22Rv1 (cell line): ENCODE data around the gene DHRS3.

Experiments used
- ZFX ChIP-seq: fragments of 450-650 bp; IDR thresholded peaks from 2 replicates; pipeline ENCODE4 v1.6.1; 2017; ENCODE audit warnings: antibody characterized with exemption, borderline replicate concordance
- TF ChIP-seq, protein P1 (sequence below): fragments of 450-650 bp; IDR thresholded peaks from 2 replicates; pipeline ENCODE4 v1.5.1; 2017; ENCODE audit warnings: mild to moderate bottlenecking

DNA sequence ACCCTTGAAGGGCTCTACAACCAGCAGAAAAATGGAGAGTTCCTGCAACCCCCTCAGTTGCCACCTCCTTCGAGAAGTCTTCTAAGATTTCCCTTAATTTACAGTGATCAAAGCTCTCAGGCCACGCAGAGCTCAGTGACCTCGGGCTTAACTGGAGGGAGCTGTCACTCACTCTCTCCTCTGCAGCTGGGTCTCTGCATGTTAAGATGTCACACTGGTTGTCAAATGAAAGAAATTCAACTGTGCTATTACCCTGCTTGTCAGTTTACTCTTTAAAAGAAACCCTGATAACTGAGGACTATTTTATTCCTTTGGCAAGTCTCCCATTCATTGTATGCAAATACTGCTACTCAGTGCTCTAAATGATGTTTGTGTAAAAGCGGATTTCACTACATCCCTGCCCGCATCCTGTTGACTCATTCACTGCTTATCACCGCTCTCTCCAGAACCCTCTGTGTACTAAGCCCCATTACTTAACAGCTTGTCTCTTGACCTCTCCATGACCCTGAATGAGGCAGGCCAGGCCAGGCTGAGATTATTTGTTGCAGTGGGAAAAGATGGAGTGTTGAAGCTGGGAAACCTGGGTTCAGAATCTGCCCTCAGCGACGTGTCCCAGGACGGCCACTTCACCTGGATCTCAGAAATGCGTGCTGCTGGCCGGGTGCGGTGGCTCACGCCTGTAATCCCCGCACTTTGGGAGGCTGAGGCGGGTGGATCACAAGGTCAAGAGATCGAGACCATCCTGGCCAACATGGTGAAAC lies 13.7 kb downstream of the DHRS3 start:
- TF ChIP-seq, protein P1, sequence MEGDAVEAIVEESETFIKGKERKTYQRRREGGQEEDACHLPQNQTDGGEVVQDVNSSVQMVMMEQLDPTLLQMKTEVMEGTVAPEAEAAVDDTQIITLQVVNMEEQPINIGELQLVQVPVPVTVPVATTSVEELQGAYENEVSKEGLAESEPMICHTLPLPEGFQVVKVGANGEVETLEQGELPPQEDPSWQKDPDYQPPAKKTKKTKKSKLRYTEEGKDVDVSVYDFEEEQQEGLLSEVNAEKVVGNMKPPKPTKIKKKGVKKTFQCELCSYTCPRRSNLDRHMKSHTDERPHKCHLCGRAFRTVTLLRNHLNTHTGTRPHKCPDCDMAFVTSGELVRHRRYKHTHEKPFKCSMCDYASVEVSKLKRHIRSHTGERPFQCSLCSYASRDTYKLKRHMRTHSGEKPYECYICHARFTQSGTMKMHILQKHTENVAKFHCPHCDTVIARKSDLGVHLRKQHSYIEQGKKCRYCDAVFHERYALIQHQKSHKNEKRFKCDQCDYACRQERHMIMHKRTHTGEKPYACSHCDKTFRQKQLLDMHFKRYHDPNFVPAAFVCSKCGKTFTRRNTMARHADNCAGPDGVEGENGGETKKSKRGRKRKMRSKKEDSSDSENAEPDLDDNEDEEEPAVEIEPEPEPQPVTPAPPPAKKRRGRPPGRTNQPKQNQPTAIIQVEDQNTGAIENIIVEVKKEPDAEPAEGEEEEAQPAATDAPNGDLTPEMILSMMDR: no peak
- TF ChIP-seq ZFX: no peak
